Mesendoderm (in vitro differentiated cells): ENCODE results near the gene CDK19. TPM values are rescaled to one million over a fixed set of nuclear protein-coding genes. Genes with fewer than 3 reads are reported as not detected.

Experiments
- DNase-seq: peaks from one replicate; pipeline ENCODE4 v3.0.0; 2013
- H2AK5ac ChIP-seq: 2 replicates; pipeline ENCODE4 v1.6.1; 2013; ENCODE audit warnings: low read length, inconsistent platforms
- H2BK120ac ChIP-seq: 2 replicates; pipeline ENCODE4 v1.6.1; 2013; ENCODE audit warnings: low read depth, mild to moderate bottlenecking, low read length, moderate library complexity, mixed read lengths
- H2BK15ac ChIP-seq: replicated peaks from 2 replicates; pipeline ENCODE4 v1.6.1; 2013; ENCODE audit warnings: low read depth, mild to moderate bottlenecking, moderate library complexity
- H2BK5ac ChIP-seq: 2 replicates; pipeline ENCODE4 v1.6.1; 2013; ENCODE audit warnings: low read length, inconsistent platforms
- H3K18ac ChIP-seq: 2 replicates; pipeline ENCODE4 v1.6.1; 2013; ENCODE audit warnings: mild to moderate bottlenecking, low read length, mixed read lengths
- H3K23ac ChIP-seq: one replicate; pipeline ENCODE4 v1.6.1; 2013; ENCODE audit warnings: low read length
- H3K27ac ChIP-seq: 2 replicates; pipeline ENCODE4 v1.5.1; 2013; ENCODE audit warnings: low read depth, mild to moderate bottlenecking, inconsistent platforms, low read length, moderate library complexity
- H3K27me3 ChIP-seq: 2 replicates; pipeline ENCODE4 v1.6.1; 2013; ENCODE audit warnings: low read length, control low read depth, mild to moderate bottlenecking, inconsistent platforms; ENCODE audit not compliant: insufficient read depth, poor library complexity
- H3K36me3 ChIP-seq: 2 replicates; pipeline ENCODE4 v1.6.1; 2013; ENCODE audit warnings: low read length, inconsistent platforms; ENCODE audit not compliant: control insufficient read depth, insufficient read depth
- H3K4ac ChIP-seq: one replicate; pipeline ENCODE4 v1.6.1; 2013; ENCODE audit warnings: low read depth, mild to moderate bottlenecking, low read length, moderate library complexity
- H3K4me1 ChIP-seq: 2 replicates; pipeline ENCODE4 v1.6.1; 2013; ENCODE audit warnings: low read depth, low read length, inconsistent platforms; ENCODE audit not compliant: control insufficient read depth
- H3K4me2 ChIP-seq: 2 replicates; pipeline ENCODE4 v1.6.1; 2013; ENCODE audit warnings: low read length
- H3K4me3 ChIP-seq: 2 replicates; pipeline ENCODE4 v1.5.1; 2013; ENCODE audit warnings: mild to moderate bottlenecking, low read length
- H3K56ac ChIP-seq: one replicate; pipeline ENCODE4 v1.6.1; 2013; ENCODE audit warnings: low read length
- H3K79me1 ChIP-seq: 2 replicates; pipeline ENCODE4 v1.6.1; 2013; ENCODE audit warnings: low read length, inconsistent platforms
- H3K79me2 ChIP-seq: 2 replicates; pipeline ENCODE4 v1.6.1; 2013; ENCODE audit warnings: mild to moderate bottlenecking, low read length; ENCODE audit not compliant: control insufficient read depth, insufficient read depth
- H3K9ac ChIP-seq: 2 replicates; pipeline ENCODE4 v1.6.1; 2013; ENCODE audit warnings: low read length, inconsistent platforms
- H4K5ac ChIP-seq: one replicate; pipeline ENCODE4 v1.6.1; 2013; ENCODE audit warnings: low read length
- H4K8ac ChIP-seq: one replicate; pipeline ENCODE4 v1.6.1; 2013; ENCODE audit warnings: low read depth, mild to moderate bottlenecking, control low read depth, low read length, moderate library complexity
- WGBS: extraction: QIAGEN DNeasy Blood & Tissue Kit; methylation state at CpG from one replicate; pipeline ENCODE4 v1.1.7; 2013; ENCODE audit warnings: low lambda C conversion rate, missing lambda C conversion rate; ENCODE audit not compliant: insufficient coverage; ENCODE audit errors: extremely low coverage; 5-methylcytosine and 5-hydroxymethylcytosine counted together
- polyA plus RNA-seq, 2 experiments: library from polyadenylated mRNA; stranded (reverse); fragments of 200-250 nt; gene quantifications; one replicate each; pipeline ENCODE4 v1.2.3, GENCODE V29; 2013

Gene CDK19
- 1.9 TPM for polyA plus RNA-seq (2013, experiment 1 of 2)
- polyA plus RNA-seq (2013, experiment 2 of 2): 2.3 TPM

DNA sequence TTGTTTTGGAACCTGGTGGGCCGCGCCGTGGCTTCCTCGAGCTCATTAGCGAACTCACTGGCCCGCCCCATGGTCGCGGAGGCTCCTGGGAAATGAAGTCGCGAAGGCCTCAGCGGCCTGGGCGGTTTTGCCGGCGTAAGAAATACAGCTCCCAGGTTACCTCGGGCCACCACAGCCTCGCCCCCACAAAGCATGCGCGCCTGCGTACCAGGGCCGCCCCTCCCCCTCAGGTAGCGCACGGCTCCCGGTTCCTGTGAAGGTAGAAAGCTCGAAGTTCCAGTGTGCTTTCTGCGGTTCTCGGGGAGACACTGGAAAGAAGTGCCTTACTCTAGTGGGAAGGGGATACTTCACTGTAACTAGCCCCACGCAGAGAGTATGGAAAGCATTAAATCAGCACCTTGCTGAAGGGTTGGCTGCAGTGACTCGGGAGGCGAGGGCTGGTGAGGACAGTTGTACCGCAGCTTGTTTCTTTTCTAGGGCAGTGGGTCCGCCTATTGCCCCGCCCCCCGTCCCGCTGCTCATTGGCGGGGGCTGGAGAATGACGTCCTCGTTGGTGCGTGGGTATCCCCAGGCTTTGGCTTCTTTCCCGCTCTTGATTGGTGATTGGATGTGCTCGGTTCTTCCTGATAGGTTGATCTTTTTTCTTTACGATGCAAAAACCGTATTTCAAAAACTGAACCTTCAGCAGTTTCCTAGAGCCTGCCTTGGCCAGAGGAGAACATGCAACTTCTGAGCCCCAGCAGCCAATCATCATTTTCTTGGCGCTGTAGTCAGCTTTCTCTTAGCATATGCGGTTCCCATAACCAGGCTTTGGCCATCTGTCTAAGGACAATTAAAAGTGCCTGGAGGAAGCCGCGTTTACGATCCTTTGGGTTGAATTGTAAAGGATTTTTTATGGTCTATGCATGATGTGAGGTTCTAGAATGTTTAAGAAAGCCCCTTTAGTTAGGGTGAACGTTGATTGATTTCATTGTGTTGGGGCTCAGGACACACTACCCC lies at the start of gene CDK19:
Gene CDK19 (minus strand): TSS at position 59 of the 999 bp plus-strand sequence. CDS start 333 bp downstream, outside the sequence.
- Histone ChIP-seq H3K36me3 (no peaks in the 10 kb centered on the region), H3K4ac (peak within 1 kb of the TSS; percentile 57), H3K4me1 (no peaks in the 10 kb centered on the region), H3K27me3 (no peaks in the 10 kb centered on the region), H2BK15ac (no peak within 1 kb of the TSS), H4K8ac (no peak within 1 kb of the TSS), H3K23ac (peak within 1 kb of the TSS; percentile 94), H3K18ac (peak within 1 kb of the TSS; percentile 89), H3K4me2 (peak within 1 kb of the TSS; percentile 96), H2AK5ac (no peak within 1 kb of the TSS), H3K9ac (peak within 1 kb of the TSS; percentile 96), H3K79me1 (peaks cover 6% of the 10 kb centered on the region), H3K27ac (peak within 1 kb of the TSS; percentile 89), H3K79me2 (peaks cover 10% of the 10 kb centered on the region), H4K5ac (peak within 1 kb of the TSS; percentile 84), H2BK120ac (no peak within 1 kb of the TSS), H2BK5ac (peak within 1 kb of the TSS; percentile 89), H3K56ac (peak within 1 kb of the TSS; percentile 99), H3K4me3 (peak within 1 kb of the TSS; percentile 97)
- WGBS: no CpG with 5 or more reads among the region's 48 CpGs
- peak; percentile 99 for DNase-seq

DNA sequence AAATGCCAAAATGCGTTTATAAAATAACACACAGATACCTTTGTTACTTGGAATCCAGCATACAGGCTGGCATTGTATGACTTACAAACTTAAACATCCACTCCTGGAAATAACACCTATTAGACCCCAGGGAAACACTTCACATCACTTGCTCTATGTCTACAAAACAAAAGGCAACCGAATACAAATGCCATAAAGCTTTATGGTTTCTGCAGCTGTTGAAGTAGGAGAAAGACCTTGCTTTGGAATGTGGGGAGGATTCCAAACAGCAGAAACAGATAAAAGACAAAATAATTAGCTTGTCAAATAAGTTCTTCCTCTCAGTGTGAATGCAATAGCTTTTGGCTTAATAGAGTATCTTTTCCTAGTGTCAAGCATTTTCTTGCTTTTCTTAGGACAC lies 49.6 kb upstream of the CDK19 start:
- Histone ChIP-seq H3K23ac (no peak overlapping the region), H3K36me3 (no peaks in the 10 kb centered on the region), H3K9ac (no peak overlapping the region), H3K79me1 (no peaks in the 10 kb centered on the region), H3K27me3 (no peaks in the 10 kb centered on the region), H3K79me2 (no peaks in the 10 kb centered on the region), H2BK15ac (no peak overlapping the region), H2BK5ac (no peak overlapping the region), H3K4me1 (peaks cover 2% of the 10 kb centered on the region), H3K4me3 (no peak overlapping the region), H2BK120ac (no peak overlapping the region), H3K4me2 (no peak overlapping the region), H2AK5ac (no peak overlapping the region), H3K56ac (no peak overlapping the region), H3K4ac (no peak overlapping the region), H3K18ac (peak overlapping the region; percentile 12), H4K8ac (no peak overlapping the region), H3K27ac (no peak overlapping the region), H4K5ac (no peak overlapping the region)
- no CpG with 5 or more reads among the region's 2 CpGs for WGBS
- DNase-seq: no peak

DNA sequence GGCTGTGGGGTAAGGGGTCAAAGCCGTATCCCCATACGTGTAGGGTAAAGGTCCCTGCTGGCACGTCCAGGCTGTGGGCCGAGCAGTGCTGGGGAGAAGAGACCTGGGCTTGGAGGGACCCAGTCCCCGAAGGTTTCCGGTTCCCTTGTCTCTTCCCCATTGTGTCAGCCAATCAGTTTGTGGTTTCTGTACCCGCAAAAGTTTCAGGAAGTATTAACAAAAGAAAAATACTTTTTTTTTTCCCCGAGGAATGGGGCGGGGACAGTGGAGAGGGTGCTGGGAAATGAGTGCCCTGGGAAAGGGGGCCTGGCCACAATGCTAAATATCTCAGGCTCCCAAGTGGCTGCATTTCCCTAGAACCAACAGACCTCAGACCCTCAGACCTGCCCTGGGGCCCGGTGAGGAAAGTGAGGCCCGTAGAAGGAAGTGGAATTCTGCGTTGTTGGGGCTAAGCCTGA lies 44.1 kb upstream of the CDK19 start:
- Histone ChIP-seq H2AK5ac (no peak overlapping the region), H3K4me3 (no peak overlapping the region), H3K79me2 (no peaks in the 10 kb centered on the region), H3K18ac (no peak overlapping the region), H2BK15ac (no peak overlapping the region), H3K36me3 (no peaks in the 10 kb centered on the region), H3K4me2 (no peak overlapping the region), H2BK5ac (no peak overlapping the region), H3K56ac (no peak overlapping the region), H4K5ac (no peak overlapping the region), H3K79me1 (no peaks in the 10 kb centered on the region), H2BK120ac (no peak overlapping the region), H3K4ac (no peak overlapping the region), H3K4me1 (no peaks in the 10 kb centered on the region), H4K8ac (no peak overlapping the region), H3K27ac (no peak overlapping the region), H3K23ac (no peak overlapping the region), H3K27me3 (no peaks in the 10 kb centered on the region), H3K9ac (no peak overlapping the region)
- WGBS: no CpG with 5 or more reads among the region's 12 CpGs
- DNase-seq: no peak

DNA sequence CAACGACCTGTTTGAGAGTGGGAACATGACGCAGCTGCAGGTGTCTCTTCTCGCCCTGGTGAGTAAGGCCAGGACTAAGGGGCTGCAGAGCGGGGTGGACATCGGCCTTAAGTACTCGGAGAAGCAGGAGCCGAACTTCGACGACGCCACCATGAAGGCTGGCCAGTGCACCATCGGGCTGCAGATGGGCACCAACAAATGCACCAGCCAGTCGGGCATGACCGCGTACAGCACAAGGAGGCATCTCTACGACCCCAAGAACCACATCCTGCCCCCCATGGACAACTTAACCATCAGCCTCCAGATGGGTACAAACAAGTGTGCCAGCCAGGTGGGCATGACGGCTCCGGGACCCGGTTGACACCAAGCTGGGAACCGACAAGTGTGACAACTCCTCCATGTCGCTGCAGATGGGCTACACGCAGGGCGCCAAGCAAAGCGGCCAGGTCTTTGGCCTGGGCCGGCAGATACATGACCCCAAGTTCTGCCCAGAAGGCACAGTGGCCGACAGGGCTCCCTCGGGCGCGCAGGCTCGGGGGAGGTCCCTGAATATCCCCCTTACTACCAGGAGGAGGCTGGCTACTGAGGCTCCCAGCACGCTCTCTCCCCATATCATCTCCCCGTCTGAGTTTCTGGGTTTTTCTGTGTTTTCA lies 43.4 kb upstream of the CDK19 start:
- Histone ChIP-seq H3K4me1 (no peaks in the 10 kb centered on the region), H3K27me3 (no peaks in the 10 kb centered on the region), H2BK15ac (no peak overlapping the region), H3K79me1 (no peaks in the 10 kb centered on the region), H3K4me3 (no peak overlapping the region), H3K79me2 (no peaks in the 10 kb centered on the region), H3K23ac (no peak overlapping the region), H3K9ac (no peak overlapping the region), H2AK5ac (no peak overlapping the region), H2BK120ac (no peak overlapping the region), H3K36me3 (no peaks in the 10 kb centered on the region), H3K18ac (no peak overlapping the region), H3K27ac (no peak overlapping the region), H4K5ac (no peak overlapping the region), H4K8ac (no peak overlapping the region), H3K4ac (no peak overlapping the region), H2BK5ac (no peak overlapping the region), H3K4me2 (no peak overlapping the region), H3K56ac (no peak overlapping the region)
- no peak for DNase-seq
- no CpG with 5 or more reads among the region's 31 CpGs for WGBS

DNA sequence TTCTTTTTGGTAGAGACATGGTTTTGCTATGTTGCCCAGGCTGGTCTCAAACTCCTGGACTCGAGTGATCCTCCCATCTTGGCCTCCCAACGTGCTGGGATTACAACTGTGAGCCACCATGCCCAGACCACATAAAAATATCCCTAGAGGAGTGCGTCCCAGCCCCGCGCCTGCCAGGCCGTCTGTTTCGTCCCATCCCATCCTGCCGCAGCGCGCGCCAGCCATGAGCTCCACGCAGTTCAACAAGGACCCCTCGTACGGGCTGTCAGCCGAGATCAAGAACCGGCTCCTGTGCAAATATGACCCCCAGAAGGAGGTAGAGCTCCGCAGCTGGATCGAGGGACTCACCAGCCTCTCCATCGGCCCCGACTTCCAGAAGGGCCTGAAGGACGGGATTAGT lies 42.7 kb upstream of the CDK19 start:
- no peak overlapping the region for H3K4ac ChIP-seq
- no peaks in the 10 kb centered on the region for H3K27me3 ChIP-seq
- H3K23ac ChIP-seq: no peak overlapping the region
- H2BK5ac ChIP-seq: no peak overlapping the region
- H2BK120ac ChIP-seq: no peak overlapping the region
- H3K27ac ChIP-seq: no peak overlapping the region
- H2BK15ac ChIP-seq: no peak overlapping the region
- H3K79me2 ChIP-seq: no peaks in the 10 kb centered on the region
- H2AK5ac ChIP-seq: no peak overlapping the region
- H3K36me3 ChIP-seq: no peaks in the 10 kb centered on the region
- H3K9ac ChIP-seq: no peak overlapping the region
- H3K18ac ChIP-seq: no peak overlapping the region
- no peak overlapping the region for H4K8ac ChIP-seq
- H3K79me1 ChIP-seq: no peaks in the 10 kb centered on the region
- H3K56ac ChIP-seq: no peak overlapping the region
- H3K4me1 ChIP-seq: no peaks in the 10 kb centered on the region
- no peak overlapping the region for H3K4me2 ChIP-seq
- H3K4me3 ChIP-seq: no peak overlapping the region
- H4K5ac ChIP-seq: no peak overlapping the region
- no peak for DNase-seq
- no CpG with 5 or more reads among the region's 21 CpGs for WGBS
